IPS-15b (cell line): Measurements from ENCODE around the gene EIF3B.
"Not testable (repeated sequence)": the region's sequence is repeated elsewhere in the genome, so short reads cannot be mapped to it uniquely, and the experiment has no call there.

Experiments
- H3K27me3 ChIP-seq: one replicate; pipeline ENCODE4 v1.6.1; 2013; ENCODE audit warnings: low read length; ENCODE audit not compliant: control insufficient read depth, insufficient read depth
- H3K36me3 ChIP-seq: one replicate; pipeline ENCODE4 v1.6.1; 2013; ENCODE audit warnings: low read length; ENCODE audit not compliant: control insufficient read depth, insufficient read depth
- H3K4me1 ChIP-seq: one replicate; pipeline ENCODE4 v1.6.1; 2013; ENCODE audit warnings: mild to moderate bottlenecking, low read length; ENCODE audit not compliant: control insufficient read depth, insufficient read depth
- H3K4me3 ChIP-seq: one replicate; pipeline ENCODE4 v1.5.1; 2013; ENCODE audit warnings: low read depth, low read length
- H3K9ac ChIP-seq: one replicate; pipeline ENCODE4 v1.6.1; 2013; ENCODE audit warnings: low read depth, mild to moderate bottlenecking, low read length
- H3K9me3 ChIP-seq: one replicate; pipeline ENCODE4 v1.6.1; 2013; ENCODE audit warnings: mild to moderate bottlenecking, low read length; ENCODE audit not compliant: control insufficient read depth, insufficient read depth

Gene EIF3B

DNA sequence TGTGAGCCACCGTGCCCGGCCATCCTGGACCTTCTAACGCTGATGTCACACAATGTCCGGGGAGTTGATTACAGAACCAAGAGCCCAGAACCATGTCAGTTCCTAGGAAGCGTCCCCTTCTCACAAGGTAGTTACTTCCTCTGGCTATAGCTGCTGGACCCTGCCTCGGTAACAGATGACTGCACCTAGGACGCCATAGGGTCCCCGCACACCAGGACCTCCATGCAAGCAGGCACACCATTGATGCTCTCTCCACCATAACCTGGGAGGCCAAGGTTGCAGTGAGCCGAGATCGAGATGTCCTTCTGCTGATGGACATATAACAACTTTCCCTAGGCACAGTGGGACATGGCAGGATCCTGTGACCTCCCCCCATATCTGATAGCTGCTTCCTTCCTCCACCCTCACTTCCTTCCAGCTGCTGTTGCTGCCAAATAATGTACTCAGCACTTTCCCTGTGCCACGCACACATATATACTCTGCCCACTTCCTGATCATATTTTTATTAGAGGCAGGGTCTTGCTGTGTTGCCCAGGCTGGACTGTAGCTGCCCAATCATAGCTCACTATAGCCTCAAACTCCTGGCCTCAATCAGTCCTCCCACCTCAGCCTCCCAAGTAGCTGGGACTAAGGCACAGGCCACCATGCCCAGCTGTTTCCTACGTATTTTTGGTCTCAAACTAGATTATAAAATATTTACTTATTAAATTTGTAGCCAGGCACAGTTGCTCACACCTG, 36.9 kb upstream of the EIF3B start:
- H3K36me3 ChIP-seq: no peaks in the 10 kb centered on the region
- H3K4me1 ChIP-seq: no peaks in the 10 kb centered on the region
- no peaks in the 10 kb centered on the region for H3K9me3 ChIP-seq
- no peak overlapping the region for H3K9ac ChIP-seq
- H3K27me3 ChIP-seq: no peaks in the 10 kb centered on the region
- H3K4me3 ChIP-seq: no peak overlapping the region

DNA sequence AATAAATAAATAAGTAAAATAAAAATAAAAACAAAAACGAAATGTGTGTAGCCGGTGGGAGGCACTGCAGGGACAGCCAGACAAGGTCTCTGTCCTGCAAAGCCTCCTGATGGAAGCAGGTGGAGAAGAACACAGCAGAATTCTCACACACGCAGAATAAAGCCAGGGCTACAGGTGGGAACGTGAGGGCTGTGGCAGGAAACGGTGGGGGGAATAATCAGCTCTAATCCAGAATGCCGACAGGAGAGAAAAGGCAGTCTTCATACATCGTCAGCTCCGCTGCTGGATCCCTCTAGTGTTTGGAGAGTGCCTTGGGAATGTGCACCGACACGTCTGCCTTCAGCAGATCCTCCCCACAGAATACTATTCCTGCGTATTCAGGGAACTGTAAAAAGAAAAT, 33.6 kb upstream of the EIF3B start:
- no peak overlapping the region for H3K4me3 ChIP-seq
- no peaks in the 10 kb centered on the region for H3K9me3 ChIP-seq
- H3K27me3 ChIP-seq: no peaks in the 10 kb centered on the region
- H3K4me1 ChIP-seq: no peaks in the 10 kb centered on the region
- no peaks in the 10 kb centered on the region for H3K36me3 ChIP-seq
- no peak overlapping the region for H3K9ac ChIP-seq

DNA sequence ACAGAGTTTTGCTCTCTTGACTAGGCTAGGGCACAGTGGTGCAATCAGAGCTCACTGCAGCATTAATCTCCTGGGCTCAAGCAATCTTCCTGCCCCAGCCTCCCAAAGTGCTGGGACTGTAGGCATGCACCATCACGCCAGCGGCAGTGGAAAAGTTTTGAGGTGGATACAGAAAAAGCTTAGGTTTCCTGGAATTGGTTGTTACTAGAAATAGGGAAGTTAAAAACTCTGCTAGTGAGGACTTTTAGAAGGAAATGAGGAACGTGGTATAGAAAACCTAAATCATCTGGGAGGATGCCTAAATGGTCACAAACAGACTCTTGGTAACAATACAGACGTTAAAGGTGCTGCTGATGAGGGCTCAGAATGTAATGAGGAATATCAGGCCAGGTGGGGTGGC, 29.5 kb upstream of the EIF3B start:
- Histone ChIP-seq H3K9me3 (no peaks in the 10 kb centered on the region), H3K4me1 (no peaks in the 10 kb centered on the region), H3K27me3 (no peaks in the 10 kb centered on the region), H3K4me3 (no peak overlapping the region), H3K36me3 (no peaks in the 10 kb centered on the region), H3K9ac (no peak overlapping the region)

DNA sequence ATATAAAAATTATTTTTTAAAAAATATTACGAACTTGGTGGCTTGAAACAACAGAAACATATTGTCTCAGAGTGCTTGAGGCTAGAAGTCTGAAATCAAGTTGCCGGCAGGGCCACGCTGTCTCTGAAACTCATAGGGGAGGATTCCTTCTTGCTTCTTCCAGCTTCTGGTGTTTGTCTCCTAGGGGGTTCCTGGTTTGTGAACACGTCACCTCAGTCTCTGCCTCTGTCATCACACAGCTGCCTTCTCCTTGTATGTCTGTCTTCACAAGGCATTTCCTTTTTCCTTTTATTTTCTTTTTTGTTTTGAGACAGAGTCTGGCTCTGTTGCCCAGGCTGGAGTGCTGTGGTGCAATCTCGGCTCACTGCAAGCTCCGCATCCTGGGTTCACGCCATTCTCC, 27.7 kb upstream of the EIF3B start:
- H3K36me3 ChIP-seq: no peaks in the 10 kb centered on the region
- no peak overlapping the region for H3K4me3 ChIP-seq
- H3K9me3 ChIP-seq: no peaks in the 10 kb centered on the region
- no peak overlapping the region for H3K9ac ChIP-seq
- no peaks in the 10 kb centered on the region for H3K4me1 ChIP-seq
- no peaks in the 10 kb centered on the region for H3K27me3 ChIP-seq

DNA sequence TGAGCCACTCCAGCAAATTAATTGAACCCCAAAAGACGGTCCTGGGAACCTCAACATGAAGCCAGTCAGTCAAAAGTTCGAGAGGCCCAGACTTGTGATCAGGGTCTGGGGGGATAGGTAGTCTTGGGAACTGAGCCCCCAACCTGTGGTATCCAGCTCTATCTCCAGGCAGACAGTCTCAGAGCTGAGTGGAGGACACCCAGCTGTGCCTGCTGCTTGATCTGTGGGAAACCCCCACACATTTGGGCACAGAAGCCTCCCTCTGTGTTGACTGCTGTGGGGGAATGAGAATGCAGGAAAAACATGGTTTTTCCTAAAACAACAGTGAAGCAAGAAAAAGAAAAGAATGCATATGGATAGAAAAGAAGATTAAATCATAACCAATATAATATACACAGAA, 24.1 kb upstream of the EIF3B start:
- no peak overlapping the region for H3K4me3 ChIP-seq
- H3K9me3 ChIP-seq: no peaks in the 10 kb centered on the region
- H3K36me3 ChIP-seq: no peaks in the 10 kb centered on the region
- no peak overlapping the region for H3K9ac ChIP-seq
- no peaks in the 10 kb centered on the region for H3K27me3 ChIP-seq
- H3K4me1 ChIP-seq: no peaks in the 10 kb centered on the region

DNA sequence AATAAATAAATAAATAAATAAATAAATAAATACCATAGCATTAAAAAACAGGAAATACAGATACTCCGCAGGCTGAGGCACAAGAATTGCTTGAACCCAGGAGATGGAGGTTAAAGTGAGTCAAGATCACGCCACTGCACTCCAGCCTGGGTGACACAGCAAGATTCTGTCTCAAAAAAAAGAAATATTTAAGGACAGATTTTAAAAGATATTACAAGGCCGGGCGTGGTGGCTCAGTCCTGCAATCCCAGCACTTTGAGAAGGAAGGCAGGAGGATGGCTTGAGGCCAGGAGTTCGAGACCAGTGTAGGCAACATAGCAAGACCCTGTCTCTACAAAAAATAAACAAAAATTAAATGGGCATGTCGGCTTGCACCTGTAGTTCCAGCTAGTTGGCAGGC, 22.9 kb upstream of the EIF3B start:
- Histone ChIP-seq H3K9me3 (no peaks in the 10 kb centered on the region), H3K27me3 (no peaks in the 10 kb centered on the region), H3K36me3 (no peaks in the 10 kb centered on the region), H3K4me1 (no peaks in the 10 kb centered on the region), H3K4me3 (no peak overlapping the region), H3K9ac (no peak overlapping the region)

DNA sequence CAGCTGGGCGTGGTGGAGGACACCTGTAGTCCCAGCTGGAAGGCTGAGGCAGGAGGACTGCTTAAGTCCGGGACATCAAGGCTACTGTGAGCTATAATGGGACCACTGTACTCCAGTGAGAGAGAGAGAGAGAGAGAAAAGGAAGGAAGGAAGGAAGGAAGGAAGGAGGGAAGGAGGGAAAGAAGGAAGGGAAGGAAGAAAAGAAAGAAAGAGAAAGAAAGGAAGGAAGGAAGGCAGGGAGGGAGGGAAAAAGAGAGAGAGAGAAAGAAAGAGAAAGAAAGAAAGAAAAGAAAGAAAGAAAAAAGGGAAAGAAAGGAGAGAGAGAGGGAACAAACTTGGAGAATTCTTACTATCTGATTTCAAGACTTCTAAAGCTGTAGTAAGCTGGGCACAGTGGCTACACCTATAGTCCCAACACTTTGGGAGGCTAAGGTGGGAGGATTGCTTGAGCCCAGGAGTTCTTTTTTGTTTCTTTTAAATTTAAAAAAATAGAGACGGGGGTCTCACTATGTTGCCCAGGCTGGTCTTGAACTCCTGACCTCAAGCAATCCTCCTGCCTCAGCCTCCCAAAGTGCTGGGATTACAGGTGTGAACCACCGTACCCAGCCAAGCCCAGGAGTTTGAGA, 21.9 kb upstream of the EIF3B start:
- H3K36me3 ChIP-seq, H3K27me3 ChIP-seq, H3K4me1 ChIP-seq, H3K9me3 ChIP-seq, H3K9ac ChIP-seq, H3K4me3 ChIP-seq: not testable (repeated sequence)

DNA sequence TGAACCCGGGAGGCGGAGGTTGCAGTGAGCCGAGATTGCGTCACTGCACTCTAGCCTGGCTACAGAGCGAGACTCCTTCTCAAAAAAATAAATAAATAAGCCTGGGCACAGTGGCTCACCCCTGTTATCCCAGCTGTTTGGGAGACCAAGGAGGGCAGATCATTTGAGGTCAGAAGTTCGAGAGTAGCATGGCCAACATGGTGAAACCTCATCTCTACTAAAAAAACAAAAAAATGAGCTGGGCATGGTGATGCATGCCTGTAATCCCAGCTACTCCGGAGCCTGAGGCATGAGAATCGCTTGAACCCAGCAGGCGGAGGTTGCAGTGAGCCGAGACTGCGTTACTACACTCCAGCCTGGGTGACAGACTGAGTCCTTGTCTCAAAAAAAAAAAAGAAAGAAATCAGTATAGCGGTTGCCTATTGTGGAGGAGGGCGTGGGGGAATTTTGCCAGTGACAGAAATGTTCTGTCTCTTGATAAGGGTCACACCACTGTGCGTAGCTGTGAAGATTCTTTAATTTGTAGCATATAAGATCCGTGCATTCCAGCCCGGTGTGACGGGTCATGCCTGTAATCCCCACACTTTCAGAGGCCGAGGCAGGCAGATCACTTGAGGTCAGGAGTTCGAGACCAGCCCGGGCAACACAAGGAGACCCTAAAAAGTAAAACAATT, 17.9 kb upstream of the EIF3B start:
- Histone ChIP-seq H3K9ac (no peak overlapping the region), H3K27me3 (no peaks in the 10 kb centered on the region), H3K4me1 (no peaks in the 10 kb centered on the region), H3K4me3 (no peak overlapping the region), H3K36me3 (peaks cover 2% of the 10 kb centered on the region), H3K9me3 (no peaks in the 10 kb centered on the region)

DNA sequence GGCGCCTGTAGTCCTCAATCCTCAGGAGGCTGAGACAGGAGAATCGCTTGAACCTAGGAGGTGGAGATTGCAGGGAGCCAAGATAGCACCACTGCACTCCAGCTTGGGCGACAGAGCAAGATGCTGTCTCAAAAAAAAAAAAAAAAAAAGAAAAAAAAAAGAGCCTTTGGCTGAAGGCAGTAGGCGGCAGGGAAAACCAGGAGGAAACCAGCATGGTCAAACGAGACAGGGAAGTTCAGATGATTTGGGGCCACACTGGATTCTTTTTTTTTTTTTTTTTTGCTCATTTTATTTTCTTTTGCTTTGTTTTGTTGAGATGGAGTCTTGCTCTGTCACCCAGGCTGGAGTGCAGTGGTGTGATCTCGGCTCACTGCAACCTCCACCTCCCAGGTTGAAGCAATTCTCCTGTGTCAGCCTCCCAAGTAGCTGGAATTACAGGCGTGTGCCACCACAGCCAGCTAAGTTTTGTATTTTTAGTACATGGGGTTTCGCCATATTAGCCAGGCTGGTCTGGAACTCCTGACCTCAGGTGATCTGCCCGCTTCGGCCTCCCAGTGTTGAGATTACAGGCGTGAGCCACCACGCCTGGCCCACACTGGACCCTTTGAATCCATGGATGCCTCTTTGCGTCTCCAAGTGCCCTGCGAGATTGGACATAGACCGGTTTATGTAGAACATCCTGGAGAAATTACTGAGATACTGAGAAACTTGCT, 7.1 kb upstream of the EIF3B start:
- not testable (repeated sequence) for H3K27me3 ChIP-seq, H3K36me3 ChIP-seq, H3K9ac ChIP-seq, H3K4me3 ChIP-seq, H3K9me3 ChIP-seq, H3K4me1 ChIP-seq

DNA sequence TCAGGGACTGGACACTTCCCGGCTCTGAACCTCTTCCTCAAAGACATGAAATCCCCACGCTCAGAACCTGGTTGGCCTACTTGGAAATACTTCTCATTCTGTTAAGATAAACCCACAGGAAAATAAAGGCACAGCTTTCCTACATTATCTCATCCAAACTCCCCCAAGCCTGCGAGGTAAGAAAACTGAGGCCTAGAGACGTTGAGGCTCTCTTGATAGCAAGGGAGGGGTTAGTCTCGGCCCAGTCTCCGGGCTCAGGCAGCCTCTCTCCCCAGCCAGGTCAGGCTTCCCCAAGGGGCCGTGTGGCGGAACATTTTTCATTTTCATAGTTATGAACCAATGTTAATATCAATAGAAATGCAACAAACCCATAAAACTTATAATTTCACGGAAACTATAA, 4.6 kb upstream of the EIF3B start:
- H3K9ac ChIP-seq: no peak overlapping the region
- no peaks in the 10 kb centered on the region for H3K27me3 ChIP-seq
- no peaks in the 10 kb centered on the region for H3K4me1 ChIP-seq
- H3K36me3 ChIP-seq: peaks cover 3% of the 10 kb centered on the region
- H3K9me3 ChIP-seq: no peaks in the 10 kb centered on the region
- H3K4me3 ChIP-seq: no peak overlapping the region

DNA sequence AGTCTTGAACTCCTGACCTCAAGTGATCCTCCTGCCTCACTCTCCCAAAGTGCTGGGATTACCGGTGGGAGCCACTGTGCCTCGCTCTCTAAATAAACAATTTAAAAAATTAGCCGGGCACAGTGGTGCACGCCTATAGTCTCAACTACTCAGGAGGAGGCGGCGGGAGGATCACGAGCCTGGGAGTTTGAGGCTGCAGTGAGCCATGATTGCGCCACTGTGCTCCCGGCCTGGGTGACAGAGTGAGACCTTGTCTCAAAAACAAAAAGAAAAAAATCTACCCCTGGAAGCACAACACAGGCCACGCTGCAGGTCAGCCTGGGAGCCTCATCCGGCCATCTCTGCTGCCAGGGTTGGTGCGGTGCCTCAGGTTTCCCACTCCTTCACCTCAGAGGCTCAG, 3.8 kb upstream of the EIF3B start:
- H3K9ac ChIP-seq: no peak overlapping the region
- H3K27me3 ChIP-seq: no peaks in the 10 kb centered on the region
- H3K4me3 ChIP-seq: no peak overlapping the region
- H3K9me3 ChIP-seq: no peaks in the 10 kb centered on the region
- H3K36me3 ChIP-seq: peaks cover 8% of the 10 kb centered on the region
- no peaks in the 10 kb centered on the region for H3K4me1 ChIP-seq
